Body of pancreas (tissue), 4 donors: ENCODE measurements around the gene COL12A1.

Source experiments
- POLR2A ChIP-seq, 3 donors: fragments of 450-650 bp; IDR thresholded peaks; one replicate each; pipeline ENCODE4 v1.6.1; 2016; ENCODE audit warnings: antibody characterized with exemption in 3 of 3, mild to moderate bottlenecking in 2 of 3
- TF ChIP-seq, protein P1 (sequence below), 7 experiments: fragments of 450-650 bp in 4 of 7; fragments of 200-600 bp in 3 of 7; sonication (generic) in 3 of 7; IDR thresholded peaks; one replicate each; pipeline ENCODE4 v1.5.1; 2016 to 2019; ENCODE audit warnings: antibody characterized with exemption in 7 of 7

GRCh38 chr6:75085931-75086635 is 119.8 kb downstream of the COL12A1 start:
- TF ChIP-seq POLR2A (IDR thresholded peaks at IDR 0.05), result no peak
- TF ChIP-seq, protein P1, sequence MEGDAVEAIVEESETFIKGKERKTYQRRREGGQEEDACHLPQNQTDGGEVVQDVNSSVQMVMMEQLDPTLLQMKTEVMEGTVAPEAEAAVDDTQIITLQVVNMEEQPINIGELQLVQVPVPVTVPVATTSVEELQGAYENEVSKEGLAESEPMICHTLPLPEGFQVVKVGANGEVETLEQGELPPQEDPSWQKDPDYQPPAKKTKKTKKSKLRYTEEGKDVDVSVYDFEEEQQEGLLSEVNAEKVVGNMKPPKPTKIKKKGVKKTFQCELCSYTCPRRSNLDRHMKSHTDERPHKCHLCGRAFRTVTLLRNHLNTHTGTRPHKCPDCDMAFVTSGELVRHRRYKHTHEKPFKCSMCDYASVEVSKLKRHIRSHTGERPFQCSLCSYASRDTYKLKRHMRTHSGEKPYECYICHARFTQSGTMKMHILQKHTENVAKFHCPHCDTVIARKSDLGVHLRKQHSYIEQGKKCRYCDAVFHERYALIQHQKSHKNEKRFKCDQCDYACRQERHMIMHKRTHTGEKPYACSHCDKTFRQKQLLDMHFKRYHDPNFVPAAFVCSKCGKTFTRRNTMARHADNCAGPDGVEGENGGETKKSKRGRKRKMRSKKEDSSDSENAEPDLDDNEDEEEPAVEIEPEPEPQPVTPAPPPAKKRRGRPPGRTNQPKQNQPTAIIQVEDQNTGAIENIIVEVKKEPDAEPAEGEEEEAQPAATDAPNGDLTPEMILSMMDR (IDR thresholded peaks at IDR 0.05), result no peak
